GM23248 (cell line): ENCODE measurements around the gene H6PD. TPM values are rescaled to one million over a fixed set of nuclear protein-coding genes. Genes with fewer than 3 reads are reported as not detected.

Source experiments
- DNase-seq: peaks from one replicate; pipeline ENCODE4 v3.0.0-alpha.2; 2015
- H2AFZ ChIP-seq: fragments of 200-600 bp; sonication (generic); 2 replicates; pipeline ENCODE4 v1.6.1; 2016; ENCODE audit warnings: antibody characterized with exemption
- H3F3A ChIP-seq: fragments of 200-600 bp; sonication (generic); 2 replicates; pipeline ENCODE4 v1.6.1; 2016; ENCODE audit warnings: mild to moderate bottlenecking, antibody characterized with exemption, mixed run types; ENCODE audit not compliant: insufficient read depth
- H3K27ac ChIP-seq: fragments of 200-600 bp; sonication (generic); 2 replicates; pipeline ENCODE4 v1.5.1; 2016; ENCODE audit warnings: mild to moderate bottlenecking
- H3K27me3 ChIP-seq: fragments of 200-600 bp; sonication (generic); replicated peaks from 2 replicates; pipeline ENCODE4 v1.6.1; 2016; ENCODE audit warnings: mild to moderate bottlenecking; ENCODE audit not compliant: insufficient read depth
- H3K36me3 ChIP-seq: fragments of 200-600 bp; sonication (generic); 2 replicates; pipeline ENCODE4 v1.6.1; 2016; ENCODE audit warnings: low read depth, mild to moderate bottlenecking
- H3K4me1 ChIP-seq: fragments of 200-600 bp; sonication (generic); 2 replicates; pipeline ENCODE4 v1.6.1; 2016; ENCODE audit warnings: mild to moderate bottlenecking; ENCODE audit not compliant: insufficient read depth
- H3K4me2 ChIP-seq: fragments of 200-600 bp; sonication (generic); one replicate; pipeline ENCODE4 v1.6.1; 2016; ENCODE audit warnings: mild to moderate bottlenecking; ENCODE audit not compliant: unreplicated experiment
- H3K4me3 ChIP-seq: fragments of 200-600 bp; sonication (generic); 2 replicates; pipeline ENCODE4 v1.5.1; 2016; ENCODE audit warnings: mild to moderate bottlenecking
- H3K79me2 ChIP-seq: fragments of 200-600 bp; sonication (generic); 2 replicates; pipeline ENCODE4 v1.6.1; 2016; ENCODE audit warnings: mild to moderate bottlenecking; ENCODE audit not compliant: insufficient read depth
- H3K9ac ChIP-seq: fragments of 200-600 bp; sonication (generic); 2 replicates; pipeline ENCODE4 v1.6.1; 2016; ENCODE audit warnings: mild to moderate bottlenecking
- H3K9me2 ChIP-seq: fragments of 200-600 bp; sonication (generic); 2 replicates; pipeline ENCODE4 v1.6.1; 2016; ENCODE audit warnings: mixed run types, mild to moderate bottlenecking, moderate library complexity; ENCODE audit not compliant: insufficient read depth
- H3K9me3 ChIP-seq: fragments of 200-600 bp; sonication (generic); one replicate; pipeline ENCODE4 v1.6.1; 2017; ENCODE audit warnings: low read depth
- H4K20me1 ChIP-seq: fragments of 200-600 bp; sonication (generic); 2 replicates; pipeline ENCODE4 v1.6.0; 2016; ENCODE audit not compliant: insufficient read depth
- EZH2 ChIP-seq: fragments of 200-600 bp; sonication (generic); IDR thresholded peaks from 2 replicates; pipeline ENCODE4 v1.6.1; 2018; ENCODE audit warnings: antibody characterized with exemption, mild to moderate bottlenecking; ENCODE audit not compliant: insufficient read depth, poor library complexity, severe bottlenecking
- EZH2phosphoT487 ChIP-seq: fragments of 200-600 bp; sonication (generic); IDR thresholded peaks from 2 replicates; pipeline ENCODE4 v1.6.1; 2018; ENCODE audit warnings: antibody characterized with exemption, moderate library complexity, mild to moderate bottlenecking, low read depth; ENCODE audit not compliant: insufficient read depth
- WGBS, 2 experiments: methylation state at CpG; one replicate each; pipeline ENCODE4 v1.1.6; 2015 to 2017; ENCODE audit warnings: low lambda C conversion rate in 2 of 2, low coverage in 1 of 2; ENCODE audit errors: missing lambda C conversion rate in 2 of 2; 5-methylcytosine and 5-hydroxymethylcytosine counted together
- in situ Hi-C: fragments of 300-500 bp; cut with MboI; formaldehyde crosslinking; loops from 2 replicates; pipeline ENCODE4 v1.15.0; 2020
- polyA plus RNA-seq: library from polyadenylated mRNA; unstranded; fragments of >200 nt; fragmentation: Nextera tagmentation; extraction: Ambion mirVana; gene quantifications from 2 replicates; pipeline ENCODE4 v1.2.1, GENCODE V29; 2016
- total RNA-seq: library from RNA; depleted of rRNA; stranded (reverse); fragments of >200 nt; shearing (Covaris generic); gene quantifications from 2 replicates; pipeline ENCODE4 v1.2.3, GENCODE V29; 2014

H6PD gene
- total and polyA plus RNA-seq, 2 experiments from 2014 or later = 16.1 to 29.6 TPM

GRCh38 chr1:9294405-9294773, 59.8 kb downstream of the H6PD start:
- peak overlapping the region; percentile 61 for H3K4me2 ChIP-seq
- in situ Hi-C loops = no loop called here
- H2AFZ ChIP-seq = no peak overlapping the region
- H3K27ac ChIP-seq = peak overlapping the region; percentile 76
- peaks cover 58% of the 10 kb centered on the region for H3K79me2 ChIP-seq
- no peaks in the 10 kb centered on the region for H3K9me2 ChIP-seq
- WGBS, 2 experiments = 3 to 4% methylated on average over 6 of the region's 6 CpGs
- H3K27me3 ChIP-seq = no peaks in the 10 kb centered on the region
- DNase-seq = peak; percentile 92
- no peaks in the 10 kb centered on the region; the same call in 1 of the 2 replicates for H4K20me1 ChIP-seq
- no peaks in the 10 kb centered on the region for H3K9me3 ChIP-seq
- peak overlapping the region; percentile 87 for H3K9ac ChIP-seq
- TF ChIP-seq EZH2 = no peak
- TF ChIP-seq EZH2phosphoT487 = no peak
- H3K36me3 ChIP-seq = no peaks in the 10 kb centered on the region
- peaks cover 24% of the 10 kb centered on the region for H3F3A ChIP-seq
- H3K4me1 ChIP-seq = peaks cover 29% of the 10 kb centered on the region
- peak overlapping the region; percentile 87 for H3K4me3 ChIP-seq

- peaks cover 28% of the 10 kb centered on the region for H3K4me1 ChIP-seq
- peak overlapping the region; percentile 76 for H3K27ac ChIP-seq
- H3K79me2 ChIP-seq = peaks cover 65% of the 10 kb centered on the region
- H4K20me1 ChIP-seq = no peaks in the 10 kb centered on the region; the same call in 1 of the 2 replicates
- H3K4me3 ChIP-seq = peak overlapping the region; percentile 87
- DNase-seq = peak; percentile 75
- in situ Hi-C loops = no loop called here
- peak overlapping the region; percentile 87 for H3K9ac ChIP-seq
- no peak overlapping the region for H2AFZ ChIP-seq
- H3K9me3 ChIP-seq = no peaks in the 10 kb centered on the region
- H3K4me2 ChIP-seq = peak overlapping the region; percentile 61
- WGBS, 2 experiments = 17 to 19% methylated on average over 10 of the region's 10 CpGs
- no peaks in the 10 kb centered on the region for H3K9me2 ChIP-seq
- peaks cover 19% of the 10 kb centered on the region for H3F3A ChIP-seq
- H3K36me3 ChIP-seq = no peaks in the 10 kb centered on the region
- TF ChIP-seq EZH2 (no peak), EZH2phosphoT487 (no peak)
- H3K27me3 ChIP-seq = no peaks in the 10 kb centered on the region
Measured at GRCh38 chr1:9294910-9295636, 60.5 kb downstream of the H6PD start.

- Histone ChIP-seq H3K4me1 (peaks cover 28% of the 10 kb centered on the region), H3K27me3 (no peaks in the 10 kb centered on the region), H4K20me1 (no peaks in the 10 kb centered on the region; the same call in 1 of the 2 replicates), H3F3A (peaks cover 12% of the 10 kb centered on the region), H3K4me3 (no peak overlapping the region), H3K4me2 (no peak overlapping the region), H3K27ac (no peak overlapping the region), H3K9ac (peak overlapping the region; percentile 87; the same call in 1 of the 2 replicates), H2AFZ (no peak overlapping the region), H3K79me2 (peaks cover 73% of the 10 kb centered on the region), H3K9me2 (no peaks in the 10 kb centered on the region), H3K9me3 (no peaks in the 10 kb centered on the region), H3K36me3 (no peaks in the 10 kb centered on the region)
- in situ Hi-C loops = no loop called here
- WGBS, 2 experiments = 85 to 87% methylated on average over 9 of the region's 9 CpGs
- TF ChIP-seq EZH2 = no peak
- no peak for TF ChIP-seq EZH2phosphoT487
- no peak for DNase-seq
Measured at GRCh38 chr1:9295884-9296283, 61.3 kb downstream of the H6PD start.

GRCh38 chr1:9296850-9297249, 62.3 kb downstream of the H6PD start:
- Histone ChIP-seq H4K20me1 (no peaks in the 10 kb centered on the region; the same call in 1 of the 2 replicates), H3K79me2 (peaks cover 82% of the 10 kb centered on the region), H3K9me3 (no peaks in the 10 kb centered on the region), H3K27ac (no peak overlapping the region), H3F3A (peaks cover 11% of the 10 kb centered on the region), H3K4me2 (no peak overlapping the region), H3K9ac (no peak overlapping the region), H3K4me3 (no peak overlapping the region), H3K36me3 (no peaks in the 10 kb centered on the region), H3K4me1 (peaks cover 28% of the 10 kb centered on the region), H3K27me3 (no peaks in the 10 kb centered on the region), H3K9me2 (no peaks in the 10 kb centered on the region), H2AFZ (no peak overlapping the region)
- TF ChIP-seq EZH2phosphoT487 = no peak
- TF ChIP-seq EZH2 = no peak
- WGBS, 2 experiments = 70% methylated on average over 6 of the region's 6 CpGs
- in situ Hi-C loops = no loop called here
- DNase-seq = no peak
